ENCODE results near the gene TMOD1.
A peak's percentile ranks its signal among the peaks of the same experiment; 100 is the strongest.
"Not testable (repeated sequence)": the region's sequence is repeated elsewhere in the genome, so short reads cannot be mapped to it uniquely, and the experiment has no call there.

Gene TMOD1

DNA sequence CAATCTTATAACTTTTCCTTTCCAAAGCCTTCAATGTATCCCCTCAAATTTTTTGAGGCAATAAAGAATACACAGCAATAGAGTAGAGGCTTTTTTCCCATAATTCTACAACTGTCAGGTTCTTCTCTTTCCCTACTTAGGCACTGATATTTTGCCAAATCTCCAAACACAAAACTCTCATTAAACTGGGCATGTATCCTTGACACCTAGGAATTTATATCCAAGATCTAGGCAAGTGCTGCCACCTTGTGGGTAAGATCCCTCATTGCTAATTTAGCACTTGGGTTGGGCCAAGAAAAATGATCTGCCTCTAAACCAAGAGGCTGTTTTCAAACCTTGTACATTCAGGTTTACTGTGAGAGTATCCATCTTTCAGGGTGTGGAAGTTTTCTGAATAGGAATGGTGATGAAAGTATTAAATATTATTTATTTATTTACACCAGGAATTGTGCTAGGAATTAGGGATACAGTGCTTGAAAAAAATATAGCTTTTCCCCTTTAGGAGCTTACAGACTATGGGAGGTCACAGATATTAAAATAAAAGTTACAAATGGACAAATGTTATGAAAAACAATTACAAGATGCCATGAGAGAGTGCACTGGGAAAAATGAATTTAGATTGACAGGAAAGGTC is 114.1 kb downstream of the TMOD1 start:
- Mint-ChIP-seq H3K9me3 (no peaks in the 10 kb centered on the region), H3K4me3 (no peak overlapping the region), H3K36me3 (ENCODE audit: insufficient read depth) (peaks cover 14% of the 10 kb centered on the region), H3K27ac (ENCODE audit: low read depth) (no peak overlapping the region), H3K27me3 (no peaks in the 10 kb centered on the region), H3K4me1 (peaks cover 7% of the 10 kb centered on the region)
- ATAC-seq (replicated peaks; ENCODE audit: extremely low read depth, poor library complexity, severe bottlenecking) (peak; percentile 52), DNase-seq (ENCODE audit: low spot score in 2 of 2) (peak; percentile 36 to 37)

GRCh38 chr9:97617939-97618416 is 116.5 kb downstream of the TMOD1 start:
- Mint-ChIP-seq H3K4me1 (peaks cover 7% of the 10 kb centered on the region), H3K27me3 (no peaks in the 10 kb centered on the region), H3K9me3 (no peaks in the 10 kb centered on the region), H3K4me3 (no peak overlapping the region), H3K27ac (ENCODE audit: low read depth) (no peak overlapping the region), H3K36me3 (ENCODE audit: insufficient read depth) (peaks cover 12% of the 10 kb centered on the region)
- ATAC-seq (replicated peaks; ENCODE audit: extremely low read depth, poor library complexity, severe bottlenecking) (no peak), DNase-seq (ENCODE audit: low spot score in 2 of 2) (no peak)

- ATAC-seq (replicated peaks; ENCODE audit: extremely low read depth, poor library complexity, severe bottlenecking); H3K27ac Mint-ChIP-seq (ENCODE audit: low read depth); H3K4me1 Mint-ChIP-seq; DNase-seq (ENCODE audit: low spot score in 2 of 2); H3K9me3 Mint-ChIP-seq; H3K27me3 Mint-ChIP-seq; H3K4me3 Mint-ChIP-seq: not testable (repeated sequence)
- peaks cover 15% of the 10 kb centered on the region for H3K36me3 Mint-ChIP-seq (ENCODE audit: insufficient read depth)
Measured at GRCh38 chr9:97620063-97620462, 118.6 kb downstream of the TMOD1 start.

GRCh38 chr9:97622483-97622882 is 121.0 kb downstream of the TMOD1 start:
- not testable (repeated sequence) for H3K27me3 Mint-ChIP-seq; H3K4me3 Mint-ChIP-seq; H3K9me3 Mint-ChIP-seq; ATAC-seq (replicated peaks; ENCODE audit: extremely low read depth, poor library complexity, severe bottlenecking); H3K4me1 Mint-ChIP-seq; H3K27ac Mint-ChIP-seq (ENCODE audit: low read depth); DNase-seq (ENCODE audit: low spot score in 2 of 2)
- H3K36me3 Mint-ChIP-seq (ENCODE audit: insufficient read depth): peaks cover 18% of the 10 kb centered on the region

GRCh38 chr9:97623946-97624345 is 122.5 kb downstream of the TMOD1 start:
- Mint-ChIP-seq H3K27ac (ENCODE audit: low read depth) (no peak overlapping the region), H3K27me3 (no peaks in the 10 kb centered on the region), H3K4me3 (no peak overlapping the region), H3K36me3 (ENCODE audit: insufficient read depth) (peaks cover 13% of the 10 kb centered on the region), H3K9me3 (no peaks in the 10 kb centered on the region), H3K4me1 (peaks cover 3% of the 10 kb centered on the region)
- no peak for ATAC-seq (replicated peaks; ENCODE audit: extremely low read depth, poor library complexity, severe bottlenecking)
- DNase-seq (ENCODE audit: low spot score in 2 of 2): no peak

GRCh38 chr9:97625620-97626019 is 124.2 kb downstream of the TMOD1 start:
- peaks cover 6% of the 10 kb centered on the region for H3K4me1 Mint-ChIP-seq
- no peak overlapping the region for H3K27ac Mint-ChIP-seq (ENCODE audit: low read depth)
- DNase-seq (ENCODE audit: low spot score in 2 of 2) (no peak), ATAC-seq (replicated peaks; ENCODE audit: extremely low read depth, poor library complexity, severe bottlenecking) (no peak)
- H3K36me3 Mint-ChIP-seq (ENCODE audit: insufficient read depth): peaks cover 15% of the 10 kb centered on the region
- H3K27me3 Mint-ChIP-seq: no peaks in the 10 kb centered on the region
- H3K4me3 Mint-ChIP-seq: no peak overlapping the region
- H3K9me3 Mint-ChIP-seq: no peaks in the 10 kb centered on the region

- H3K4me3 Mint-ChIP-seq: no peak overlapping the region
- ATAC-seq (replicated peaks; ENCODE audit: extremely low read depth, poor library complexity, severe bottlenecking) (no peak), DNase-seq (ENCODE audit: low spot score in 2 of 2) (no peak)
- H3K4me1 Mint-ChIP-seq: peaks cover 16% of the 10 kb centered on the region
- no peaks in the 10 kb centered on the region for H3K9me3 Mint-ChIP-seq
- H3K27ac Mint-ChIP-seq (ENCODE audit: low read depth): no peak overlapping the region
- H3K36me3 Mint-ChIP-seq (ENCODE audit: insufficient read depth): peaks cover 18% of the 10 kb centered on the region
- H3K27me3 Mint-ChIP-seq: no peaks in the 10 kb centered on the region
Measured at GRCh38 chr9:97627624-97628023, 126.2 kb downstream of the TMOD1 start.

DNA sequence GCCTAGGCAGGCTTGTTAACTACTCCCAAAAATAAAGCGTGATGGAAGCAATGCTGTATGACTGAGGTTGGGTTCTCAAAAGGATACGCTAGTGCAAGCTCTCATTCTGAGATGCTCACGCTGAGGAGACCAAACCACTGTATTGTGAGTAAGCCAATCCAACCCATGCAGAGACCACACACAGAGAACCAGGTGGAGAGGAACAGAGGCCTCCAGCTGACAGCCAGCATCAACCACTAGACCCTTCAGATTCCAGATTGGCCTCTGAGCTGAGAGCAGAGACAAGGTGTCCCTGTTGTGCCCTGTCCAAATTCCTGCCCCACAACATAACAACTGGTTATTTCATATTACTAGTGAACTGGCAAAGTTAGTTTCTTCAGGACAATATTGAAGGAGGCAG is 127.2 kb downstream of the TMOD1 start:
- no peak overlapping the region for H3K27ac Mint-ChIP-seq (ENCODE audit: low read depth)
- DNase-seq (ENCODE audit: low spot score in 2 of 2) (no peak), ATAC-seq (replicated peaks; ENCODE audit: extremely low read depth, poor library complexity, severe bottlenecking) (no peak)
- peaks cover 27% of the 10 kb centered on the region for H3K36me3 Mint-ChIP-seq (ENCODE audit: insufficient read depth)
- peaks cover 18% of the 10 kb centered on the region for H3K4me1 Mint-ChIP-seq
- no peaks in the 10 kb centered on the region for H3K9me3 Mint-ChIP-seq
- H3K4me3 Mint-ChIP-seq: no peak overlapping the region
- no peaks in the 10 kb centered on the region for H3K27me3 Mint-ChIP-seq

DNA sequence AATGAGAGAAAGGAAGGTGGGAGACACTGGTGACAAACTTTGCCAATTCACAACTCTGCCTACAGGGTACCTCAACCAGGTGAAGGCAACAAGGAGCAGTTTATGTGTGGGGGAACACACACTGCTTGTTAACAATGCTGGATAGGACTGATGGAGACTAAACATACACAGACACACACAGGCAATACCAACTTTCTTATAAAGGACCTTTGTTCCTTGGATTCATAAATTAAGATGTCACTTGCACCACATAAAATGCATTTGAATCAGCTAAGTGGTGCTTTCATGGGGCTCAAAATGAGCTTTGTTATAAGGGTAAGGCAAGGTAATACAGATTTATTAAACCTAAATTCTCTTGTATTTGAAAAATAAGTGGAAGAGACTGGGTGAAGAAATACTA is 127.7 kb downstream of the TMOD1 start:
- Mint-ChIP-seq H3K4me3 (no peak overlapping the region), H3K27me3 (no peaks in the 10 kb centered on the region), H3K4me1 (peaks cover 21% of the 10 kb centered on the region), H3K27ac (ENCODE audit: low read depth) (no peak overlapping the region), H3K9me3 (no peaks in the 10 kb centered on the region), H3K36me3 (ENCODE audit: insufficient read depth) (peaks cover 32% of the 10 kb centered on the region)
- DNase-seq (ENCODE audit: low spot score in 2 of 2) (no peak), ATAC-seq (replicated peaks; ENCODE audit: extremely low read depth, poor library complexity, severe bottlenecking) (no peak)

DNA sequence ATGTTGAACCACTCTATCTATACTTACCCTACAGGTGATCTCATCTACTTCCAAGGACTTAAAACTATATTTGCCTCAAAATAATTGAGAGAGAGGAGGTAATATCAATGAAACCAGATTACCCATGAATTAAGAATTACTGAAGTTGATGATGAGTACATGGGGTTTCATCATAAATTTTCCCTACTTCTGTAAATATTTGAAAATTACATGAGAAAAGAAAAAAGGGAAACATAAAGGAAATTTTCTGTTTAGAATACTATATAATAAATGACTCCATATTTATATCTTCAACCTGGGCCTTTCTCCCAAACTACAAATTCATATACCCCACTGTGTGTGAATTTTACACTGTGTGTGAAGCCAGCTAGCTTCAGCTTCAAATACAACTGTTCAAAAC is 129.1 kb downstream of the TMOD1 start:
- Mint-ChIP-seq H3K27ac (ENCODE audit: low read depth) (peak overlapping the region; percentile 4), H3K36me3 (ENCODE audit: insufficient read depth) (peaks cover 29% of the 10 kb centered on the region), H3K4me1 (peaks cover 34% of the 10 kb centered on the region), H3K27me3 (no peaks in the 10 kb centered on the region), H3K9me3 (no peaks in the 10 kb centered on the region), H3K4me3 (no peak overlapping the region)
- DNase-seq (ENCODE audit: low spot score in 2 of 2): no peak
- ATAC-seq (replicated peaks; ENCODE audit: extremely low read depth, poor library complexity, severe bottlenecking): no peak

DNA sequence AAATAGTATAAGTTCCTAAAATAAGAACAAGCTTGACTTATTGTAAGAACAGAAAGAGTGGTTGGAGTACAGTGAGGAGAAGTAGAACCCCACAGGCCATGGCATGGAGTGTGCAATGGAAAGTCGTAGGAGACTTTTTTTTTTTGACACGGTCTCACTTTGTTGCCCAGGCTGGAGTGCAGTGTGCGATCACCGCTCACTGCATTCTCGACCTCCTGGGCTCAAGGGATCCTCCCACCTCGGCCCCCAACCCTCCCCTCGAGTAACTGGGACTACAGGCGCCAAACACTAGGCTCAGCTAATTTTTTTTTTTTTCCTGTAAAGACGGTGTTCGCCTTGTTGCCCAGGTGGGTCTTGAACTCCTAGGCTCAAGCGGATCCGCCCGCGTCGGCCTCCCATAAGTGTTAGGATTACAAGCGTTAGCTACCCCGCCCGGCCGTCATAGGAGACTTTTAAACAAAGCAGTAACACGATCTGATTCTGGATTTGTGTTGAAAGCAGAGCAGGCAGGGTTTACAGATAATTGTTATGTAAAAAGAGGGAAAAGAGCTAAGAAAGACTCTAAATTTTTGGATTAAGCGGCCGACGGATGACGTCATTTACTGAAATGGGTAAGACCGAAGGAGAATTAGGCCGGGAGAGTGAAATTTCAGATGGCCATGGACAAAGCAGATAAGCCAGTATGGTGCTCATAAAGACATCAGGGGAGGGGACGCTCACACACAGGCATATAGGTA is 130.9 kb downstream of the TMOD1 start:
- H3K4me1 Mint-ChIP-seq: peaks cover 47% of the 10 kb centered on the region
- no peaks in the 10 kb centered on the region for H3K9me3 Mint-ChIP-seq
- peaks cover 27% of the 10 kb centered on the region for H3K36me3 Mint-ChIP-seq (ENCODE audit: insufficient read depth)
- H3K27me3 Mint-ChIP-seq: no peaks in the 10 kb centered on the region
- H3K4me3 Mint-ChIP-seq: peak overlapping the region; percentile 90
- H3K27ac Mint-ChIP-seq (ENCODE audit: low read depth): peak overlapping the region; percentile 98
- ATAC-seq (replicated peaks; ENCODE audit: extremely low read depth, poor library complexity, severe bottlenecking): peak; percentile 2
- DNase-seq (ENCODE audit: low spot score in 2 of 2): no peak

DNA sequence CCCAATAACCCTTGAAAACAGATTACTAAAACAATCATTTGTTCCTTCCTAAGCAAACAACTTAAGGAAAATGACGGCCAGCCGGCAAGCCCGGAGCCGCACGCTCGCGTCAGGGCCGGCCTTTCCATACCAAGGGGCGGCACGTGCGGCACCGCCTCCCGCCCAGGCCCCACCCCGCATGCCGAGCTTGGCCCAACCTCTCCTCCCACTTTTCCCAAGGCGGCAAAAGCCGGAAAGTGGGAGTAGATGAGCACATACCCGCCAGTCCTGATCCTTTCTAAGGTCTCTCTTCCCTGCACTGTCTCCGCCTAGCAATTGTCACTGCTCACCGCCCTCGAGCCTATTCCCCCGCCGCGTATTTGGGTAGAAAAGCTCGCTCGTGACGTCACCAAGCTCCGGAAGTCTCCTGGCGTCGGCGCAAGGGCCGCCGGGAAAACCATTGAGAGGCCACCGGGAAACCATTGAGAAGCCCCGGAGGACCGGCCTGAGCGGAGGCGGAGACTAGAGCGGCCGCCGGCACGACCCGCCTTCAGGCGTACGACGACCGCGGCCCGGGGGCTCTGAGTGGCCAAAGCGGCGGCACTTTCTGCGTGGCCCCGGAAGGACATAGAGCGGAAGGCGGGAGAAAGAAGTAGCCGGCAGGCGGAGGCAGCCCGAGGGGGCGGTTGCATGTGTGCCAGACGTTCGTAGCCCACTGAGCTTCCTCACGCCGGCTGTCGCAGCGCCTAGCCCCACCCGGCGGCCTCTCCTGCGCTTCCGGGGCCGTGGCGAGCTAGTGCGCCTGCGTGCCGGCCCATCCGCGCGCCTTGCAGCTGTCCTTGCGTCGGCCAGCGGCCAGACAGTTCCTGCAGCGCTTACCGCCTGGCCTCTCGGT is 131.8 kb downstream of the TMOD1 start, which contains the start of the genes NCBP1 and TSTD2:
NCBP1 (plus strand) TSS at position 837 of the 874 bp plus-strand sequence. CDS start 61 bp downstream, outside the sequence.
TSTD2 (minus strand) TSS at position 384 of the 874 bp plus-strand sequence. CDS start 5,806 bp downstream, outside the sequence.
- Mint-ChIP-seq H3K9me3 (no peaks in the 10 kb centered on the region), H3K27me3 (no peaks in the 10 kb centered on the region), H3K36me3 (ENCODE audit: insufficient read depth) (peaks cover 27% of the 10 kb centered on the region), H3K27ac (ENCODE audit: low read depth) (peak within 1 kb of the TSS; percentile 98), H3K4me3 (peak within 1 kb of the TSS; percentile 90), H3K4me1 (peaks cover 55% of the 10 kb centered on the region)
- peak; percentile 85 for ATAC-seq (replicated peaks; ENCODE audit: extremely low read depth, poor library complexity, severe bottlenecking)
- peak; percentile 93 to 96 for DNase-seq (ENCODE audit: low spot score in 2 of 2)

All from central memory CD8-positive, alpha-beta T cell (primary cell).